HG03457 (cell line): ENCODE data around the gene ABCB1.
A peak's percentile ranks its signal among the peaks of the same experiment; 100 is the strongest.

Source experiments
- ATAC-seq: cut with Tn5 transposase; IDR thresholded peaks from one replicate; pipeline ENCODE4 v1.9.1; 2021; ENCODE audit warnings: moderate number of reproducible peaks; ENCODE audit not compliant: unreplicated experiment

ABCB1 gene

GRCh38 chr7:87517136-87517815 lies 83.4 kb downstream of the ABCB1 start:
- ATAC-seq, result no peak

DNA sequence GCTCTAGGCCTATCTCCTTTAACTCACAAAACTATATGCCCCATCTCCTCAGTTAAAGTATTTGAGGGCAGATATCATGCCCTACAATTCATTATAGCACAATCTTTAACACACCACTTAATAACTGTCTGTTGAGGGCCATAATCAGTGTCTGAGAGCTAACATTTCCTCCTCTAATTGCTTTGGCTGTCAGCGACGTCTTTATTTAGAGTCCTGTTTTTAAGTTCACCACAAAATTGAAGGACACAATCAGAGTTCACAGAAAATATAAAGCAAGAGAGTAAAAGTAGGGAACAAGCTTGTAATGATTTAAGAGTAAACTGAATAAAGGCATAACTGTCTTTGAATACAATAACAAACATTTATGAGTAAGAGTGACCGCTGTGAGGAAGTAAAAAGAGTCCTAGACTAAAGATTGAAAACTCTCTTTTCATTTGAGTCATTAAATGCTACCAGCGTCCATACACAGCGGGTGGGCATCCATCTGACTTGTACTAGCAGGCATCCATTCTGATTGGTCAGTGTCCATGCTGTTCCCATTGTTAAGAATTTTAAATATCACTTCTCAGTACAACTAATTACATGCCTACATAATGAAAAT lies 86.8 kb downstream of the ABCB1 start:
- no peak for ATAC-seq

DNA sequence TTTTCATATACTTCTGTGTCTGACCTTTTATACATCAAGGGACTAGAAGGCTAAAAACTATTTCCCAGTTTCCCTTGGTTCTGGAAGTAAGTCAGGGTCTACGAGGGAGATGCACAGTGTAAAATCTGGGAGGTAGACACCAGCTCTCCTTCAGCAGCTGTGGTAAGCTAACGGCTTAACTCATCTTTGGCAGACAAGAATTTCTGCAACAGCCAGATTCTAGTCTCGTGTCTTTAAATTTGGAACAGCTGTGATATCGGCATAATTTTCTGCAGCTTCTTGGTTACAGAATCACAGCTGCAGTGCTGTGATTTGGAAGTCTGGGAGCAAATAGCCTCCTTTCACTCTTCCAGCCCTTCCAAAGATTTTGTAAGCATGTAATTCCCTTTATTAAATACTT lies 87.8 kb downstream of the ABCB1 start:
- no peak for ATAC-seq

- no peak for ATAC-seq
These were observed 89.2 kb downstream of the ABCB1 start for GRCh38 chr7:87511510-87511909.

DNA sequence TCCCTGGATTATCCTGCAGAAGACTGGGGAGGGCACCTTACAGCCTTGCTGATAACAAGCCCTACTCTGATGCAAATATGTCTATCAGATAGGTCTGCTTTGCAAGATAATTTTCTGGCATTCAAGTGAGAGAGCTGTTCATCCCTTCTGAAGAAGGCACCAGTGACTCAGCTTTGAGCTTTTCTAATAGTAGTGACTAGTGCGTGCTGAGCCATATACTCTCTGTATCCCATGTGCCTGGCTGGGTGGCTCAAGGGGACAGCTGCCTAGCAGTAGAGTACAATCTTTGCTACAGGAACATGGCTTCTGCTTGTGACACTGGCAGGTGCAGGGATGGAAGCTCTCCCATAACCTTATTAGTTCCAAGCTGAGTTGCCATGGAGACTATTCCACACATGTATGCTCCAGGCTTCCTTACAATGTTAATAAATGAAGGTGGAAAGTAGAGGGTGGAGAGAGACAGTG lies 90.2 kb downstream of the ABCB1 start:
- no peak for ATAC-seq

DNA sequence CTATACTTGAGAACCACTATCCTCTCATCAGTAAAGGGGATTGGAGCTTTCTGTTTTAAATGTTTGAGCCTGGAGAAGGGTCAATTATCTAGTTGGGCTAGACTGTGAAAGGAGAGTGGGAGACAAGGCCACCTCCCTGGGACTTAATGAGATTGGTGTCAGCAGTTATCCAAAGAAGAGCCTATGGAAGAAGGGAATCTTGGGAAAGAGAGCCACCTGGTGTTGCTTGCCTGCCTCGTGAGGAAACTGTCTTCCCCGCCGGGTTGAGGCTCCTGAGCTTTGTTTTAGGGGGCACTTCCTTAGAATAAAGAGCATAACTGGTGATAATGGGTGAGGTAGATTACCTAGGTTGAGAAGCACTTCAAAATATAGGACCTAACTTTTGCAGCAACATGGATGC lies 93.2 kb downstream of the ABCB1 start:
- no peak for ATAC-seq

GRCh38 chr7:87506246-87507180 lies 94.2 kb downstream of the ABCB1 start:
- no peak for ATAC-seq

- no peak for ATAC-seq
These were observed 95.0 kb downstream of the ABCB1 start for GRCh38 chr7:87505557-87506245.

- no peak for ATAC-seq
These were observed 95.6 kb downstream of the ABCB1 start for GRCh38 chr7:87505122-87505521.

DNA sequence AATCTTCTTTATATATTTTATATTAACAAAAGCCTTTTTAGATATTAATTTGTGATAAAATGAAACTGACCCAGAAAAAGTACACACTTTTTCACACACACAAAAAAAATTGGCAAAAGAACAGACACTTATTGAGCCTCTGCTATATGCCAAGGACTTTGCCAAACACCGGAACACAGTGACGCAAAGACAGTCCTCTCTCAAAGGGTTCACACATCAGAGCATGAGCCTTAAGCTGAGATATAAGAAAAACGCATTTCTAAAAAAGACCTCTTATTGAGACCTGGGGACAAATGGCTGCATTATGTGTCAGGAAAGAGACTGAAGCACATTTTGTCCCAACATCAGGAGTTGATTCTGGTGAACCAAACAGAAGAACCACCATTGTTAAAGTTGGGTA lies 101.2 kb downstream of the ABCB1 start:
- no peak for ATAC-seq

GRCh38 chr7:87498893-87499292 lies 101.8 kb downstream of the ABCB1 start:
- ATAC-seq, result no peak

GRCh38 chr7:87497482-87497881 lies 103.2 kb downstream of the ABCB1 start:
- no peak for ATAC-seq

GRCh38 chr7:87495366-87495765 lies 105.3 kb downstream of the ABCB1 start:
- ATAC-seq, result no peak

- ATAC-seq, result no peak
These were observed 106.2 kb downstream of the ABCB1 start for GRCh38 chr7:87494454-87494853.

GRCh38 chr7:87483131-87483530 lies 117.6 kb downstream of the ABCB1 start:
- no peak for ATAC-seq

DNA sequence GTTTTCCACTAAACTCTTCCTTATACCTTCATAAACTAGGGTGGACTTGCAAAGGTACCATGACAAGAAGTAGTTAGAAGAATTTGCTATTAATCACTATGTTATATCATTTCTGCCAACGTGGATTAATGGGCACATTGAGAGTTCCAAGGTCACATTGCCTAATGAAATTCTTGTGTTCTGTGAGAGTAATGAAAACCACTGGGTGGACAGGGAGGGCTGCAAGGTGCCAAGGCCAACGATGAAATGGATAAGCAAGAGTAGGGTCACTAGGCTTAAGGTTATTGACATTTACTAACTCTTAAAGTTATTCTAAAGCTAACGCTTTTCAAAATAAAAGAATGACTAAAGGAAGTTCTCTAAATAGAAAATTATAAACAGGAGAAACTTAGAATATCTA lies 118.6 kb downstream of the ABCB1 start:
- ATAC-seq, result no peak

- ATAC-seq, result no peak
These were observed 120.3 kb downstream of the ABCB1 start for GRCh38 chr7:87480386-87480785.

DNA sequence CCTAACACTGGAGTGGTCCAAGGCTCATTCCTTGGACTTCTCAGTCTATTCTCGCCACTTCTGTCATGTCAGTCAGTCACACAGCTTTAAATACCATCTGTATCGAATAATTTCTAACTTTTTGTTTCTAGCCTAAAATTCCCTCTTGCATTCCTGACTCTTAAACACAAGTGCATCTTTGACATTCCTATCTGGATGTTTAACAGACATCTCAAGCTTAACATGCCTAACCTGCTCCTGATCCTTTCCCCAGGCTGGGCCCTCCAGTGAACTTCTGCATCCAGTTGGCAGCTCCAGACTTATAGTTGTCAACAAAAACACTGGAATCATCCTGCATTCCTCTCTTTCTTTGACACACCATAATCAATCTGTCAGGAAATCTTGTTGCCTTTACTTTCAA lies 120.7 kb downstream of the ABCB1 start:
- ATAC-seq, result no peak

DNA sequence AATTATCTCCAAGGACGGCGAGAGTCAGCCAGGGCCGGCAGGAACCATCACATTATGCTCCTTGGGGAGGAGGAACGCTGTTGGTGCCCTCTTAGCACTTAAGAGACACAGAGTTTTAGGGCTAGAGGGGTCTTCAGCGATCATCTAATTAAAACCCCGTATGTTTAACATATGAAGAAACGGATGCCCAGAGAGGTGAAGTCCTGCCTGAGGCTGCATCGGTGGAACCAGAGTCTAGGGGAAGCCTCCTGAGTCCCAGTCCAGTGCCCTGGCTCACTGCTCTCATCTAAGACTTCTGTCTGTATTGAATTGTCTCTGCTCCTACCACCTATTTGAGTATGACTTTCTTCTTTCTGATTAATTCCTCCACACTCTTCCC lies 124.5 kb downstream of the ABCB1 start:
- ATAC-seq, result no peak

DNA sequence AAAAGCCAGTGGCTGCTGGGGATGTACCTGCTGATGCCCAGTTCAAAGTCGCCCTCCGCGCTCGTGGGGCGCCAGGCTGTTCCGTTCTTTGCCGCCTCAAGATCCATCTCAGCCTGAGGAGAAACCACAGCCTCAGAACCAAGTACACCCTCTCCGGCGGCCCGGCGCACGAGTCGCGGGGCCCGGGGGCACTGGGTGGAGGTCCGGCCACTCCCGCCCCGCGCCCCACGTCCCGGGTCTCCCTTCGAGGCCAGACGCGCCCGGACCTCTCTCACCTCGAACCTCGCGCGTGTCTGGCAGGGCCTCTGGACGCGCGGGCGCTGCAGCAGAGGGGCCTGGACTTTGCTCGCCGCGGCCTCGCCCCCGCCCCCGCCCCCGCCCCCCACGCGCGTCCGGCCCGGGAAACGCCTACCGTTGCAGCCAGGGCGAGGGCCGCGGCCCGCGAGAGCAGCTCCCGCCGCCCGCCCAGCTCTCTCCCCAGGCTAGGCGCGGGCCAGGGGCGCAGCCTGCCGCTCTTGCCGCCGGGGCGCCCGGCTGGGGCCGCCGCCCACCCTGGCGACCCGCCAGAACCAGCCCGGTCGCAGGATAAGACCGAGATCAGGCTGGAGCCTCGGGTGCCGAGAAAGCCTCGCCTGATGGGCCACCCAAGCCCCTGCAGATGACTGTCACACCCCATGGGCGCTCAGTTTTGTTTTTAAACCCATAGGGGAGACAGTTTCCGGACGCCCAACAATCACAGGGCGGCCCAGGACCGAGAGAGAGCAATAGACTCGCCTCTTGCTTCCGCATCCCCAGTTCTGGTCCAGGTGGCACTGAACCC lies 125.1 kb downstream of the ABCB1 start, which contains the start of gene ABCB4:
TSS of gene ABCB4 (minus strand) at position 322 of the 820 bp plus-strand sequence. CDS start at position 107, 215 bp downstream.
- peak; percentile 6 for ATAC-seq
